ENCODE data around the gene ADGRV1. TPM values are rescaled to one million over a fixed set of nuclear protein-coding genes. Genes with fewer than 3 reads are reported as not detected.

The ADGRV1 gene
- total RNA-seq, 1 experiment from 2014 or later = not detected

DNA sequence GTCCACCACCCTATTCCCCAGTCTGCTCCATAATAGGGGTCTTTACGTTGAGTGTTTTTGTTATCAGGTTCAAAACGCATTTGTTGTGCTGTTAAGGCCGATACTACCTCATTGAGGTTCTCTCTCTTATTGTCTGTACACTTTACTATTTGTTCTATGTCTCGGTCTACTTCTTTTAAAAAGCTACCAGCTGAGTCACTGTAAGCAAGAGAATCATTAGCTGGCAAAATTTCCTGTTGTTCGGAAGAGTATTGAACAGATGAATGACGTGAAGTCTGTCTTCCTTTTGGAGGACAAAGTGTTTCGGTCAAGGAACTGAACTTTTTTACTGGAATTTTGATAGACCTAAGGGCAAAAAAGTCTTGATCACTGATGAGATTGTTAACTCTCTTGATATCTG lies 39.5 kb upstream of the ADGRV1 start:
- TF ChIP-seq, protein P1, sequence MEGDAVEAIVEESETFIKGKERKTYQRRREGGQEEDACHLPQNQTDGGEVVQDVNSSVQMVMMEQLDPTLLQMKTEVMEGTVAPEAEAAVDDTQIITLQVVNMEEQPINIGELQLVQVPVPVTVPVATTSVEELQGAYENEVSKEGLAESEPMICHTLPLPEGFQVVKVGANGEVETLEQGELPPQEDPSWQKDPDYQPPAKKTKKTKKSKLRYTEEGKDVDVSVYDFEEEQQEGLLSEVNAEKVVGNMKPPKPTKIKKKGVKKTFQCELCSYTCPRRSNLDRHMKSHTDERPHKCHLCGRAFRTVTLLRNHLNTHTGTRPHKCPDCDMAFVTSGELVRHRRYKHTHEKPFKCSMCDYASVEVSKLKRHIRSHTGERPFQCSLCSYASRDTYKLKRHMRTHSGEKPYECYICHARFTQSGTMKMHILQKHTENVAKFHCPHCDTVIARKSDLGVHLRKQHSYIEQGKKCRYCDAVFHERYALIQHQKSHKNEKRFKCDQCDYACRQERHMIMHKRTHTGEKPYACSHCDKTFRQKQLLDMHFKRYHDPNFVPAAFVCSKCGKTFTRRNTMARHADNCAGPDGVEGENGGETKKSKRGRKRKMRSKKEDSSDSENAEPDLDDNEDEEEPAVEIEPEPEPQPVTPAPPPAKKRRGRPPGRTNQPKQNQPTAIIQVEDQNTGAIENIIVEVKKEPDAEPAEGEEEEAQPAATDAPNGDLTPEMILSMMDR (IDR thresholded peaks at IDR 0.05; ENCODE audit: unreplicated experiment) = no peak
- peaks cover 75% of the 10 kb centered on the region for H3K36me3 Mint-ChIP-seq (ENCODE audit: insufficient read depth, unreplicated experiment)
- H3K27me3 Mint-ChIP-seq (ENCODE audit: insufficient read depth, unreplicated experiment) = no peaks in the 10 kb centered on the region
- ChIA-PET CTCF (interaction anchor here (0.6 to 1.5 kb wide), 3 partner anchors 11 to 96 kb away, joined by 3 to 4 read pairs (median 4); no protein-coding TSS in a partner anchor), POLR2A (interaction anchor here (0.7 to 2.4 kb wide), 3 partner anchors 10 to 92 kb away, joined by 5 to 10 read pairs (median 10); partner anchors contain the start of genes LYSMD3, MBLAC2 and POLR3G)
- H3K9me3 Mint-ChIP-seq (ENCODE audit: unreplicated experiment) = no peaks in the 10 kb centered on the region
- intact Hi-C loops (cut with micrococcal nuclease) = no loop called here
- H3K4me3 Mint-ChIP-seq (ENCODE audit: unreplicated experiment) = no peak overlapping the region
- DNase-seq (ENCODE audit: unreplicated experiment) = no peak
- no TSS peak for BruUV-seq (replicated peaks)
- peaks cover 14% of the 10 kb centered on the region for H3K4me1 Mint-ChIP-seq (ENCODE audit: insufficient read depth, unreplicated experiment)
- H3K27ac Mint-ChIP-seq (ENCODE audit: low read depth, unreplicated experiment) = no peak overlapping the region

DNA sequence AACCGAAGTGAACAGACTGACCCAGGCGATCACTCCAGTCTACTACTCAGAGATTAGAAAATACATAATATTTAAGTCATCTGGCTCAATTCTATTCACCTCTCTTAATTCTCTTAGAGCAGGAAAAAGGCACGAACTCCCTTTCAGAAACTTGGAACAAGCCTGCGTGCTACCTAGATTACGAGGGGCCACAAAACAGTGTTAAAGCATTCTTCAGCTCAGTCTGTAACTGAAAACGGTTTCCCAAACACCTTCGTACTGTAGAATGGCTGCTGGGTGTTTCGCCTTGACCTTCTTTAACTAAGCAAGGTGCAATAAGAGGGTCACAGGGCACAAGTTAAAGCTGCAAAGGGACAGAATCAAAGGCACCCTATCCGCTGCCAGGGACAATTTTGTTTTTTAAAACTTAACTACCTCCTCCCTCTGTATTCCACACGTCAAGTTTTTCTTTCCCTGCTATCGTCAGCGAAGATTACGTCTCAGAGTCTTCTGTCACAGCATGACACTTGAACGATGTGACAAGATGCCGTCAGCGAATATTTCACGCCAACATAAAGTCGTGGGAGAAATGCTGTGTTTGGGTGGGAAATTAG lies 29.9 kb upstream of the ADGRV1 start:
- no peaks in the 10 kb centered on the region for H3K9me3 Mint-ChIP-seq (ENCODE audit: unreplicated experiment)
- CTCF ChIA-PET = interaction anchor here (0.6 to 3.8 kb wide), 11 partner anchors 8 to 861 kb away, joined by 3 to 79 read pairs (median 4); partner anchors contain the start of genes MBLAC2 and POLR3G
- peak; percentile 31 for DNase-seq (ENCODE audit: unreplicated experiment)
- BruUV-seq (replicated peaks) = TSS peak; percentile 53
- H3K4me3 Mint-ChIP-seq (ENCODE audit: unreplicated experiment) = peak overlapping the region; percentile 95
- H3K4me1 Mint-ChIP-seq (ENCODE audit: insufficient read depth, unreplicated experiment) = peaks cover 21% of the 10 kb centered on the region
- TF ChIP-seq, protein P1 (IDR thresholded peaks at IDR 0.05; ENCODE audit: unreplicated experiment) = no peak
- peak overlapping the region; percentile 77 for H3K27ac Mint-ChIP-seq (ENCODE audit: low read depth, unreplicated experiment)
- H3K27me3 Mint-ChIP-seq (ENCODE audit: insufficient read depth, unreplicated experiment) = peaks cover 26% of the 10 kb centered on the region
- intact Hi-C loops (cut with micrococcal nuclease) = loop anchor here (1.0 kb wide), 1 partner anchor 54 kb away; the partner anchor contains the start of genes MBLAC2 and POLR3G
- POLR2A ChIA-PET = interaction anchor here (0.6 to 3.7 kb wide), 15 partner anchors 8 to 887 kb away, joined by 3 to 122 read pairs (median 8); partner anchors contain the start of genes CETN3, MBLAC2 and POLR3G
- peaks cover 21% of the 10 kb centered on the region for H3K36me3 Mint-ChIP-seq (ENCODE audit: insufficient read depth, unreplicated experiment)

DNA sequence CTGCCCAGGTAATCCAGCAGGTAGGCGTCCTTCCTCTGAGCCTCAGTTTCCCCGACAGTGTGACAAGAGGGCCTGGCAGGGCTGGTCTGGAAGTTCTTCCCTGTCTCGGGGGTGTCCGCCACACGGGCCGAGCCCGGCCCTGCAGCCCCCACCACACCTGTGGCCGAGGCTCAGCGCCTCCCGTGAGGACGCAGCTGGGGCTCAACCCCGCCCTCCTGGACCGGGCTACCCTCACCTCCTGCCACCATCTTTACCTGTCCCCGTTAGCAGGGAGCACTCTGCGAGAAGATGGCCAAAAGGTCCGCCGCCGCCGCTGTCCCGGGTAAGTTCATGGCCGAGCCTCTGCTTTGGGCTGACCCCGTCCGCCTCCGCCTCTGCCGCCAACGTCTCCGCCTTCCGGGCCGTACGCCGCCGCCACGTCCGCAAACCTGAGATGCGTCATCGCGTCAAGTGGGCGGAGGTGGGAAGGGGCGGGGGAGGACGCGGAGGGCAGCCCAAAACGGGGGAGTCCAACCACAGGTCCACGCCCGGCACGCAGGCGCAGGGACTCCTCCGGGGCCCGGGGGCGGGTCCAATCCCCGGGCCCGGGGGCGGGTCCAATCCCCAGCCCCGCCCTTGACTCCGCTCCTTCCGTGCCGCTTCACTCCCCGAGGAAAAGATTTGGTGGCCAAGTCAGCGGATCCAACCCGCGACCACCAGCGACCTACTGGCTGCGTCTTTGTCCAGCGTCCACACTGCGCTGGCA lies 29.2 kb upstream of the ADGRV1 start, which contains the start of gene LYSMD3:
Gene LYSMD3 (minus strand): TSS at position 391 of the 745 bp plus-strand sequence. CDS start 4,295 bp downstream, outside the sequence.
- intact Hi-C loops (cut with micrococcal nuclease) = loop anchor here (1.0 kb wide), 1 partner anchor 55 kb away; the partner anchor contains the start of genes MBLAC2 and POLR3G
- peak; percentile 96 for DNase-seq (ENCODE audit: unreplicated experiment)
- BruUV-seq (replicated peaks) = no TSS peak
- TF ChIP-seq, protein P1 (IDR thresholded peaks at IDR 0.05; ENCODE audit: unreplicated experiment) = no peak
- peaks cover 33% of the 10 kb centered on the region for H3K27me3 Mint-ChIP-seq (ENCODE audit: insufficient read depth, unreplicated experiment)
- CTCF ChIA-PET = interaction anchor here (0.6 to 3.8 kb wide), 32 partner anchors 8 to 1804 kb away, joined by 3 to 79 read pairs (median 4); partner anchors contain the start of genes CETN3, MBLAC2 and POLR3G
- H3K9me3 Mint-ChIP-seq (ENCODE audit: unreplicated experiment) = no peaks in the 10 kb centered on the region
- peaks cover 21% of the 10 kb centered on the region for H3K4me1 Mint-ChIP-seq (ENCODE audit: insufficient read depth, unreplicated experiment)
- POLR2A ChIA-PET = interaction anchor here (0.6 to 3.7 kb wide), 15 partner anchors 9 to 886 kb away, joined by 3 to 122 read pairs (median 8); partner anchors contain the start of genes CETN3, MBLAC2 and POLR3G
- peak within 1 kb of the TSS; percentile 77 for H3K27ac Mint-ChIP-seq (ENCODE audit: low read depth, unreplicated experiment)
- peak within 1 kb of the TSS; percentile 95 for H3K4me3 Mint-ChIP-seq (ENCODE audit: unreplicated experiment)
- H3K36me3 Mint-ChIP-seq (ENCODE audit: insufficient read depth, unreplicated experiment) = peaks cover 15% of the 10 kb centered on the region
